ENCODE measurements around the gene COX4I1.

GRCh38 chr16:85822145-85822544 is 22.6 kb downstream of the COX4I1 start:
- TF ChIP-seq EZH2 (IDR thresholded peaks at IDR 0.05) = no peak
- no peak for TF ChIP-seq POLR2AphosphoS5 (IDR thresholded peaks at IDR 0.05; ENCODE audit: borderline replicate concordance, low read depth, low read length)
- no peak for TF ChIP-seq FOXP2 (optimal IDR thresholded peaks at IDR 0.05; ENCODE audit: control extremely low read depth, extremely low read length, insufficient read depth)

Measured in SK-N-MC (cell line).